ENCODE results near the gene NOTCH1.

NOTCH1 gene

DNA sequence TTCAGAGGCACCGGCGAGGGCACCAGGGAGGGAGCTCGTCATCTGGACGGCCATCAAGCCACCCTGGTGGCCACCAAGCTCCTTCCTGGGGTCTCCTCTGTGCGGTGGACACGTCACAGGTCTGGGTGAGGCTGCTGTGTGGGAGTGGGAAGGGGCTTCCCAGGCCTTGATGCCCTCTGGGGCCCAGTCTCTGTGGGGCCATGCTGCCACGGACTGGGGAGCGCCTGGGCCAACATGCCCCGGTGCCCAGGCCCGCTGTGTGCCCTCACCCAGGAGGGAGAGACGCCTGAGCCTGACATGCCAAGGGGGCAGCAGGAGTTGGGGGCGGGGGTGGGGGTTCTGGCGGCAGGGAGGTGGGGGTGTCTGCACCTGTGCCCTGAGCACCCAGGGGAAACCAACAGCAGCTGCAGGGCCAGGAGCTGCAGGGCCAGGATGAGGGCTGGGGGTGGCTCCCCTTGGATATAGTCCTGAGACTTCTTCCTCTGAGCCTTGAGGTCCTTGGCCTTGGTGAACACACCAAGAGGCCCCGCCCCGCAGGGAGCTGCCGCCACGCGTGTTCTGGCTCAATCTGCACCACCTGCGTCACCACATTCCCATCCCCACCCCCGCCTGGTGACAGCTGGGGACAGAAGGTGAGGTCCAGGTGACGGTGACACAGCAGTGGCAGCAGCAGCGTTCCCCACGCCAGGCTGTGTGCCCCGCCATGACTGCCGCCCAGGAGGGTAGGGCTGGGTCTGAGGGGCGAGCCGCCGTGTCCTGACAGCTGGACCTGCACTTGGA lies 47.7 kb downstream of the NOTCH1 start:
- ChIA-PET CTCF (interaction anchor here (0.6 to 2.2 kb wide), 4 partner anchors 10 to 229 kb away, joined by 3 to 7 read pairs (median 4); no protein-coding TSS in a partner anchor), POLR2A (ENCODE audit: low non-redundant PET) (interaction anchor here (0.5 kb wide), 1 partner anchor 110 kb away, joined by 3 read pairs; no protein-coding TSS in a partner anchor)
- no peak for DNase-seq (ENCODE audit: low spot score)
- TF ChIP-seq, protein P1, sequence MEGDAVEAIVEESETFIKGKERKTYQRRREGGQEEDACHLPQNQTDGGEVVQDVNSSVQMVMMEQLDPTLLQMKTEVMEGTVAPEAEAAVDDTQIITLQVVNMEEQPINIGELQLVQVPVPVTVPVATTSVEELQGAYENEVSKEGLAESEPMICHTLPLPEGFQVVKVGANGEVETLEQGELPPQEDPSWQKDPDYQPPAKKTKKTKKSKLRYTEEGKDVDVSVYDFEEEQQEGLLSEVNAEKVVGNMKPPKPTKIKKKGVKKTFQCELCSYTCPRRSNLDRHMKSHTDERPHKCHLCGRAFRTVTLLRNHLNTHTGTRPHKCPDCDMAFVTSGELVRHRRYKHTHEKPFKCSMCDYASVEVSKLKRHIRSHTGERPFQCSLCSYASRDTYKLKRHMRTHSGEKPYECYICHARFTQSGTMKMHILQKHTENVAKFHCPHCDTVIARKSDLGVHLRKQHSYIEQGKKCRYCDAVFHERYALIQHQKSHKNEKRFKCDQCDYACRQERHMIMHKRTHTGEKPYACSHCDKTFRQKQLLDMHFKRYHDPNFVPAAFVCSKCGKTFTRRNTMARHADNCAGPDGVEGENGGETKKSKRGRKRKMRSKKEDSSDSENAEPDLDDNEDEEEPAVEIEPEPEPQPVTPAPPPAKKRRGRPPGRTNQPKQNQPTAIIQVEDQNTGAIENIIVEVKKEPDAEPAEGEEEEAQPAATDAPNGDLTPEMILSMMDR (conservative IDR thresholded peaks at IDR 0.05; ENCODE audit: low read depth), result no peak
- H3K27ac ChIP-seq, result peak overlapping the region; percentile 31

DNA sequence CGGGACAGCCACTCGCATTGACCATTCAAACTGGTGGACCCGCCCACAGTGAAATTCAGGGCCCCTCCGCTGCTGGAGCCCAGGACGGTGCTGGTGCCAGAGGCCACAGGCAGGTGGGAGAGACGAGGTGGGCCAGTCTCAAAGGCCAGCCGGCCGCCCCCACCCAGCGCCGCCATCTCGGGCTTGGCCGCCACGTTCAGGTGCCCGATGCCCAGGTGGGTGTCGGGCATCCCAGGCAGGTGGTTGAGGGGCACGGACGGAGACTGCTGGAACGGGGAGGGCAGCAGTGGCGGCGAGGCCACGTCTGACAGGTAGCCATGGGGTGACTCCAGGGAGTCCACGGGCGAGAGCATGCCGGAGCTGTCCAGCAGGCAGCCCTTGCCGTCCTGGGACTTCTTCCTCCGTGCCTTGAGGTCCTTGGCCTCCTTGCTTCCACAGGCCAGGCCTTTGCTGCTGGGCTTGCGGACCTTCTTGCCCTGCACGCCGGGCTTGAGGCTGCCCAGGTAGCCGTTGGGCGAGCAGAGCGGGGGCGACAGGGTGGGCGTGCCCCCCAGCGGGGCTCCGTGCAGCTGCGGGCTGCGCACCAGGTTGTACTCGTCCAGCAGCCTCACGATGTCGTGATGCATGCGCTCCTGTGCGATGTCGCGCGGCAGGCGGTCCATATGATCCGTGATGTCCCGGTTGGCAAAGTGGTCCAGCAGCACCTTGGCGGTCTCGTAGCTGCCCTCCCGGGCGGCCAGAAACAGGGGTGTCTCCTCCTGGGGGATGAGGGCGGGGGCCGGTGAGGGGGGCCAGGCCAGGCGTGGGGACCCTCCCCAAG lies 48.8 kb downstream of the NOTCH1 start:
- ChIA-PET POLR2A (ENCODE audit: low non-redundant PET) (interaction anchor here (0.5 kb wide), 1 partner anchor 126 kb away, joined by 3 read pairs; no protein-coding TSS in a partner anchor), CTCF (interaction anchor here (0.6 to 2.2 kb wide), 2 partner anchors 12 to 41 kb away, joined by 3 to 7 read pairs; no protein-coding TSS in a partner anchor)
- no peak for DNase-seq (ENCODE audit: low spot score)
- TF ChIP-seq, protein P1 (conservative IDR thresholded peaks at IDR 0.05; ENCODE audit: low read depth), result no peak
- peak overlapping the region; percentile 31 for H3K27ac ChIP-seq

DNA sequence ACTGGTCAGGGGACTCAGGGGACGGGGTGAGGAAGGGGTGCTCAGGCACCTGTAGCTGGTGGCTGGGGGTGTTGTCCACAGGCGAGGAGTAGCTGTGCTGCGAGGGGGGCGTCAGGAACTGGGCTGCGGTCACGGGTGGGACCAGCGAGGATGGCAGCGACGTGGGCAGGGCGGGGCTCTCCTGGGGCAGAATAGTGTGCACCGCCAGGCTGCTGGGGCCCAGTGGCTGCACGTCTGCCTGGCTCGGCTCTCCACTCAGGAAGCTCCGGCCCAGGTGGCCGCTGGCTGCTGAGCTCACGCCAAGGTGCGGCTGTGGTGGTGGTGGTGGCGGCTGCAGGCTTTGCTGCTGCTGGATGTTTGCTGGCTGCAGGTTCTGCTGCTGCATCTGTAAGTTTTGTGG lies 49.7 kb downstream of the NOTCH1 start:
- ChIA-PET CTCF (interaction anchor here (0.6 to 1.0 kb wide), 3 partner anchors 42 to 130 kb away, joined by 3 to 4 read pairs (median 3); no protein-coding TSS in a partner anchor), POLR2A (ENCODE audit: low non-redundant PET) (interaction anchor here (0.5 kb wide), 1 partner anchor 126 kb away, joined by 3 read pairs; no protein-coding TSS in a partner anchor)
- TF ChIP-seq, protein P1 (conservative IDR thresholded peaks at IDR 0.05; ENCODE audit: low read depth), result no peak
- peak overlapping the region; percentile 31 for H3K27ac ChIP-seq
- no peak for DNase-seq (ENCODE audit: low spot score)

DNA sequence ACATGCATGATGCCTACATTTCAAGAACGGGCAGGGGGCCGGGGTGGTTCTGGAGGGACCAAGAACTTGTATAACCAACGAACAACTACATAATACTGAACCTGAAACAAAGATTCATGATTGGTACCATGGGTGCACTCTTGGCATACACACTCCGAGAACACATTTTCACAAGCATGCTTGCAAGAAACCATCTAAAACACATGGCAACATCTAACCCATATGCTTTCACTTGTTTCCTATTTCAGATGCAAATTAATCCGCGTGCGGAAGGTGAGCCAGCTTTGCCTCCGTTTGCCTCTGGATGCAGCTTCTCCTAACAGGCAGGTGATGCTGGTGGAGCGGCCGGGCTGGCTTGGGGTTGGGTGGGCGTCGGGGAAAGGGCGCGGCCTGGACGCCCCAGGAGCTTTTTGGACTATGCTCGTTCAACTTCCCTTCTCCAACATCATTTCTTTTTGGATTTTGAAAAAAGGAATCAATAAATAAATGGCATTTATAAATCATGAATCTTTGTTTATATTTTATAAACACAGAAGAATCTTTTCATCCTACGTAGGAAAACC lies 50.5 kb downstream of the NOTCH1 start:
- POLR2A ChIA-PET (ENCODE audit: low non-redundant PET), result no interaction called here
- peak overlapping the region; percentile 54 for H3K27ac ChIP-seq
- TF ChIP-seq, protein P1 (conservative IDR thresholded peaks at IDR 0.05; ENCODE audit: low read depth), result no peak
- CTCF ChIA-PET, result interaction anchor here (0.7 to 1.0 kb wide), 3 partner anchors 43 to 554 kb away, joined by 3 to 5 read pairs (median 4); no protein-coding TSS in a partner anchor
- no peak for DNase-seq (ENCODE audit: low spot score)

DNA sequence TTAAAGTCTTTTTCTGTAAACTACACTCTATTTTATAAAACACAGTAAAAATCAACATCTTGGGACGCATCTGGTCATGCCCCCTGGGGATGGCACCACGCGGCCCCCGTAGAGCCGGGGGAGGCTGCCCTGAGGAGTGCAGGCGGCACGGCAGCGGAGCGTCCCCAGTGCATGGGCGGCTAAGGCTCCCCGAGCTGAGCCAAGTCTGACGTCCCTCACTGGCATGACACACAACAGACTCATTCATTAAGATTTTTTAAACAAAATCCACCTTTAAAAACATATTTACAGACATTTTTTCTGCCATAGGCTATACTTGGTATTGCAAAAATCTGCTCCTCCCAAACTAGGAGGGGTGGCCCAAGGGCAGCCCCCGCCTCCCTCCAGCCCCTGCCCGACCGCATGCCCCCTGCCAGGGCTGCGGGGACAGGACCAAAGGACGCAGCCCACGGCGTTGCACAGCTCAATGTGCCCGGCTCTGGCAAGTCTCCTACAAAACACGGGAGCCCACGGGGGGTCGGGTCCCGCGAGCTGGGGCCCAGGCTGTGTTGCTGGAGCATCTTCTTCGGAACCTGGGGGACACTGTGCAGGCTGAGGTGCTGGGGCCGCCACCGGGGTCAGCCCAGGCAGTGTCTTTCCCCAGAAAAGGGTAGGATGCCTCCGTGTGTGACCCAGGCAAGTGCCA lies 51.2 kb downstream of the NOTCH1 start:
- CTCF ChIA-PET, result interaction anchor here (0.7 to 1.1 kb wide), 3 partner anchors 10 to 177 kb away, joined by 3 read pairs; no protein-coding TSS in a partner anchor
- peak overlapping the region; percentile 54 for H3K27ac ChIP-seq
- POLR2A ChIA-PET (ENCODE audit: low non-redundant PET), result interaction anchor here (0.8 kb wide), 1 partner anchor 9 kb away, joined by 4 read pairs; no protein-coding TSS in a partner anchor
- TF ChIP-seq, protein P1 (conservative IDR thresholded peaks at IDR 0.05; ENCODE audit: low read depth), result no peak
- DNase-seq (ENCODE audit: low spot score), result no peak
